HEK293T (cell line): Measurements from ENCODE around the gene RAB40AL.

Experiments
- CTCF ChIA-PET: fragments of 350-600 bp; formaldehyde crosslinking; extraction: SDS; loops from one replicate; lab custom pipeline; 2021; ENCODE audit warnings: antibody characterized with exemption, inconsistent platforms; lab: Yijun Ruan, JAX
- POLR2A ChIA-PET: fragments of 350-600 bp; formaldehyde crosslinking; extraction: SDS; loops from one replicate; lab custom pipeline; 2020; ENCODE audit warnings: antibody characterized with exemption, inconsistent platforms; lab: Yijun Ruan, JAX
- DNase-seq: peaks from one replicate; pipeline ENCODE4 v3.0.0; 2012; ENCODE audit warnings: mixed read lengths; ENCODE audit errors: extremely low spot score
- ARNT ChIP-seq: fragments of 450-650 bp; IDR thresholded peaks from 2 replicates; pipeline ENCODE4 v1.6.1; 2017; ENCODE audit warnings: mild to moderate bottlenecking
- BHLHE40 ChIP-seq: fragments of 450-650 bp; IDR thresholded peaks from 2 replicates; pipeline ENCODE4 v1.6.1; 2016; ENCODE audit warnings: mild to moderate bottlenecking, moderate library complexity, borderline replicate concordance
- CTBP1 ChIP-seq: fragments of 450-650 bp; IDR thresholded peaks from 2 replicates; pipeline ENCODE4 v1.6.1; 2016; ENCODE audit warnings: borderline replicate concordance
- ELF4 ChIP-seq: fragments of 450-650 bp; IDR thresholded peaks from 2 replicates; pipeline ENCODE4 v1.6.1; 2017; ENCODE audit warnings: antibody characterized with exemption
- FOXA1 ChIP-seq: fragments of 450-650 bp; IDR thresholded peaks from 2 replicates; pipeline ENCODE4 v1.6.1; 2016; ENCODE audit warnings: mild to moderate bottlenecking
- FOXK2 ChIP-seq: fragments of 450-650 bp; IDR thresholded peaks from 2 replicates; pipeline ENCODE4 v1.6.1; 2016; ENCODE audit warnings: mild to moderate bottlenecking
- FOXM1 ChIP-seq: fragments of 450-650 bp; IDR thresholded peaks from 2 replicates; pipeline ENCODE4 v1.6.1; 2017; ENCODE audit warnings: mild to moderate bottlenecking, borderline replicate concordance
- HDGF ChIP-seq: fragments of 450-650 bp; IDR thresholded peaks from 2 replicates; pipeline ENCODE4 v1.6.1; 2017; ENCODE audit warnings: antibody characterized with exemption, borderline replicate concordance
- L3MBTL2 ChIP-seq: fragments of 450-650 bp; conservative IDR thresholded peaks from 2 replicates; pipeline ENCODE4 v1.6.1; 2016; ENCODE audit warnings: mild to moderate bottlenecking
- LEF1 ChIP-seq: fragments of 450-650 bp; IDR thresholded peaks from 2 replicates; pipeline ENCODE4 v1.6.1; 2017; ENCODE audit warnings: mild to moderate bottlenecking, borderline replicate concordance
- NFRKB ChIP-seq: fragments of 450-650 bp; IDR thresholded peaks from 2 replicates; pipeline ENCODE4 v1.6.1; 2016; ENCODE audit warnings: mild to moderate bottlenecking, moderate library complexity
- PKNOX1 ChIP-seq: fragments of 450-650 bp; IDR thresholded peaks from 2 replicates; pipeline ENCODE4 v1.6.1; 2016
- SP1 ChIP-seq: fragments of 450-650 bp; IDR thresholded peaks from 2 replicates; pipeline ENCODE4 v1.6.1; 2017
- SUZ12 ChIP-seq: fragments of 450-650 bp; IDR thresholded peaks from 2 replicates; pipeline ENCODE4 v1.6.1; 2016; ENCODE audit warnings: mild to moderate bottlenecking
- TARDBP ChIP-seq: fragments of 450-650 bp; IDR thresholded peaks from 2 replicates; pipeline ENCODE4 v1.6.1; 2016
- ZNF384 ChIP-seq: fragments of 450-650 bp; IDR thresholded peaks from 2 replicates; pipeline ENCODE4 v1.6.1; 2016

RAB40AL gene

GRCh38 chrX:102934624-102935023 lies 2.4 kb upstream of the RAB40AL start:
- ChIA-PET POLR2A (interaction anchor here (1.2 to 1.3 kb wide), 2 partner anchors 16 to 34 kb away, joined by 3 read pairs; no protein-coding TSS in a partner anchor), CTCF (interaction anchor here (0.6 to 2.2 kb wide), 19 partner anchors 8 to 555 kb away, joined by 3 to 22 read pairs (median 4); no protein-coding TSS in a partner anchor)
- TF ChIP-seq BHLHE40 (no peak), ELF4 (no peak), LEF1 (no peak), ZNF384 (no peak), SP1 (no peak), TARDBP (no peak), L3MBTL2 (no peak)
- peak; percentile 68 for DNase-seq

- ChIA-PET POLR2A (interaction anchor here (1.2 to 1.4 kb wide), 2 partner anchors 11 to 16 kb away, joined by 3 read pairs; no protein-coding TSS in a partner anchor), CTCF (interaction anchor here (0.6 to 2.2 kb wide), 48 partner anchors 9 to 1606 kb away, joined by 3 to 34 read pairs (median 4); partner anchors contain the start of gene TCEAL8)
- TF ChIP-seq ELF4 (no peak), HDGF (no peak), ARNT (no peak), FOXM1 (no peak), SUZ12 (no peak), LEF1 (no peak), L3MBTL2 (no peak), NFRKB (no peak)
- DNase-seq: peak; percentile 76
Observed at GRCh38 chrX:102950908-102951866, 14.1 kb downstream of the RAB40AL start.

- TF ChIP-seq CTBP1 (no peak), FOXM1 (no peak), HDGF (no peak), L3MBTL2 (no peak), ZNF384 (no peak), FOXA1 (no peak), FOXK2 (no peak), SP1 (no peak), ELF4 (no peak), BHLHE40 (no peak)
- POLR2A ChIA-PET: no interaction called here
- CTCF ChIA-PET: interaction anchor here (1.3 kb wide), 1 partner anchor 218 kb away, joined by 4 read pairs; no protein-coding TSS in a partner anchor
- DNase-seq: no peak
Observed at GRCh38 chrX:102957751-102958150, 20.7 kb downstream of the RAB40AL start.

GRCh38 chrX:102958794-102959193 lies 21.7 kb downstream of the RAB40AL start:
- POLR2A ChIA-PET: no interaction called here
- DNase-seq: no peak
- CTCF ChIA-PET: interaction anchor here (3.3 kb wide), 1 partner anchor 7 kb away, joined by 28 read pairs; no protein-coding TSS in a partner anchor
- TF ChIP-seq HDGF (no peak), ELF4 (no peak), SP1 (no peak), CTBP1 (no peak), PKNOX1 (no peak), FOXA1 (no peak), TARDBP (no peak), ZNF384 (no peak), FOXM1 (no peak), LEF1 (no peak), NFRKB (no peak), FOXK2 (no peak), L3MBTL2 (no peak), ARNT (no peak)

- DNase-seq: no peak
- no peak for TF ChIP-seq TARDBP
- no peak for TF ChIP-seq SP1
- TF ChIP-seq SUZ12: no peak
- ChIA-PET CTCF (interaction anchor here (1.0 to 3.3 kb wide), 2 partner anchors 8 to 27 kb away, joined by 3 to 28 read pairs; no protein-coding TSS in a partner anchor), POLR2A (no interaction called here)
Observed at GRCh38 chrX:102959471-102959870, 22.4 kb downstream of the RAB40AL start.

- TF ChIP-seq HDGF (no peak), FOXK2 (no peak)
- ChIA-PET POLR2A (no interaction called here), CTCF (interaction anchor here (3.1 kb wide), 1 partner anchor 13 kb away, joined by 24 read pairs; no protein-coding TSS in a partner anchor)
- DNase-seq: no peak
Observed at GRCh38 chrX:102963955-102964354, 26.9 kb downstream of the RAB40AL start.

- CTCF ChIA-PET: interaction anchor here (3.1 kb wide), 1 partner anchor 14 kb away, joined by 24 read pairs; no protein-coding TSS in a partner anchor
- no peak for DNase-seq
- POLR2A ChIA-PET: no interaction called here
- TF ChIP-seq SUZ12 (no peak), NFRKB (no peak), FOXA1 (no peak), ELF4 (no peak), FOXM1 (no peak), PKNOX1 (no peak), ZNF384 (no peak), SP1 (no peak), ARNT (no peak), CTBP1 (no peak)
Observed at GRCh38 chrX:102964940-102965339, 27.9 kb downstream of the RAB40AL start.
